ENCODE results near the gene NFIA.

GRCh38 chr1:61419657-61420056, 337.3 kb downstream of the NFIA start:
- no peak for TF ChIP-seq CTCF (conservative IDR thresholded peaks at IDR 0.05 in 1 of 2, IDR thresholded peaks at IDR 0.05 in 1 of 2; ENCODE audit: low read depth in 1 of 2, low read length in 2 of 2)
- TF ChIP-seq EZH2 (IDR thresholded peaks at IDR 0.05; ENCODE audit: low read length, missing control alignments): no peak

Data from fibroblast of lung (primary cell).